ENCODE data around the gene CEMP1.
"Not testable (repeated sequence)": the region's sequence is repeated elsewhere in the genome, so short reads cannot be mapped to it uniquely, and the experiment has no call there.

CEMP1 gene

GRCh38 chr16:2535625-2536013 is 4.4 kb upstream of the CEMP1 start:
- no peak for FAIRE-seq

- FAIRE-seq = not testable (repeated sequence)
Observed at GRCh38 chr16:2534335-2534734, 3.1 kb upstream of the CEMP1 start.

GRCh38 chr16:2533912-2534311 is 2.7 kb upstream of the CEMP1 start:
- FAIRE-seq = no peak

GRCh38 chr16:2533142-2533755 is 2.0 kb upstream of the CEMP1 start:
- not testable (repeated sequence) for FAIRE-seq

GRCh38 chr16:2532494-2533141 is 1.4 kb upstream of the CEMP1 start:
- no peak for FAIRE-seq

GRCh38 chr16:2531696-2532493 is 687 bp upstream of the CEMP1 start:
- FAIRE-seq = peak; percentile 90

GRCh38 chr16:2530629-2531318 is 434 bp downstream of the CEMP1 start:
- no peak for FAIRE-seq

GRCh38 chr16:2529961-2530628 is 1.1 kb downstream of the CEMP1 start:
- FAIRE-seq = no peak

- no peak for FAIRE-seq
Observed at GRCh38 chr16:2529061-2529931, 1.9 kb downstream of the CEMP1 start.

GRCh38 chr16:2528161-2529060 is 2.8 kb downstream of the CEMP1 start:
- no peak for FAIRE-seq

GRCh38 chr16:2527784-2528100 is 3.5 kb downstream of the CEMP1 start:
- no peak for FAIRE-seq

- FAIRE-seq = no peak
Observed at GRCh38 chr16:2527071-2527783, 4.0 kb downstream of the CEMP1 start.

GRCh38 chr16:2526135-2526534 is 5.1 kb downstream of the CEMP1 start:
- FAIRE-seq = no peak

GRCh38 chr16:2524339-2524938 is 6.8 kb downstream of the CEMP1 start:
- FAIRE-seq = no peak

- FAIRE-seq = no peak
Observed at GRCh38 chr16:2523801-2524231, 7.4 kb downstream of the CEMP1 start.

GRCh38 chr16:2520784-2521531 is 10.2 kb downstream of the CEMP1 start:
- FAIRE-seq = no peak

- no peak for FAIRE-seq
Observed at GRCh38 chr16:2520097-2520783, 11.0 kb downstream of the CEMP1 start, which contains the start of gene AMDHD2. AMDHD2 (plus strand) TSS chr16:2520371; CDS start chr16:2520459, 88 bp downstream.

GRCh38 chr16:2519711-2520080 is 11.5 kb downstream of the CEMP1 start:
- no peak for FAIRE-seq
